GM18526 (cell line): ENCODE measurements around the gene DGKA.

ENCODE experiments used
- POLR2A ChIP-seq: IDR thresholded peaks from 3 replicates; pipeline ENCODE4 v1.6.1; 2011; ENCODE audit not compliant: insufficient read length; ENCODE audit errors: extremely low read depth

Gene DGKA

DNA sequence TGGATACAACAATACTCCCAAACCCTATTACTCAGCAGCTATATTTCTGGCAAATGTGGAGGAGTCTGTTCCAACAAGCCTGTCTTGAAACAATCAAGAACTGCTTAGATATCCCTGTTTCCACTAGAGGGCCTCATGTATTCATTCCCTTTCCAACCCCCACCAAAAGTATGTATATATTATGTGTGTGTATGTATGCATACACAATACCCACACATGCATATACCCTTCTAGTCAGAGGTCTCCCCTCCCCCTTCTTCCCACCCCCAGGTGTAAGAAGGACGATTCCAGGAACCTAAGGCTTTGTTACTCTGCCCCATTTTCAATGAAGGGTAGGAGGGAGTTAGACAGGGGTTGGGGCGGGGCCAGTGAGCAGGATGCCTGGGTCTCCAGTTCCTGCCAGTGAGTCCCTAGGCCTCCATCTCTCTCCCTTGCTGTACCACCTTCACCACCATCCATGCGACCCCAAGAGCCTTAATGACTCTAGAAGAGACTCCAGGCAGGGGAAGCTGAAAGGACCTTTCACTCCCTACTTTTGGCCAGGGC is at the start of gene DGKA:
Gene DGKA (plus strand): TSS at position 392 of the 546 bp plus-strand sequence. CDS start 5,342 bp downstream, outside the sequence.
- TF ChIP-seq POLR2A = no peak

DNA sequence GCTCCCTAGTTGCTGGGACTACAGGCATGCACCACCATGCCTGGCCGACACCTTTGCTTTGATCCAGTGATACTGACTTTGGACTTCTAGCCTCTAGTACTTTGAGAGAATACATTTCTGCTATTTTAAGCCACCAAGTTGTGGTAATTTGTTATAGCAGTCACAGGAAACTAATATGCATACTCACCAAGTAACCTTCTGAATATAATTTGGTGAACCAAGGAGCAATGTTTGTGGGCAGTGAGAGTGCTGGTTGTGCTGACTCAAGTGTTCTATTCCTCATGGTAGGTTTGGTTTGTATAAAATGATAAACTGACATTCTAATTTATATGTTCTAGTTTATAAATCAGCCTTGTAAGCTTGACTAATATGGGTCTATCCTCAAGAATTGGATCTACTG is 45.8 kb upstream of the DGKA start:
- TF ChIP-seq POLR2A = no peak

GRCh38 chr12:55891310-55891709 is 39.7 kb upstream of the DGKA start:
- TF ChIP-seq POLR2A = no peak

DNA sequence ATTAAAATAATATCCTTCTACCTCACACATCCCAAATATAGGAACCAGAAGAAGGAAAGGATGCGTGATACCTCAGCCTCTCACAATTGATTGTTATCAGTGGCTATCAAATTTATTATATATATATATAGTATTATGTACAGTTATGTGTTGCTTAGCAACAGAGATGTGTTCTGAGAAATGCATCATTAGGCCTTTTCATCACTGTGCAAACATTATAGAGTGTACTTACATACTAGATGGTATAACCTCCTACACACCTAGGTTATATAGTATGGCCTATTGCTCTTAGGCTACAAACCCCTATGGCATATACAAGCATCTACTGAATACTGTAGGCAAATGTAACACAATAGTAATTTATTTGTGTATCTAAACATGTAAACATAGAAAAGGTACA is 37.2 kb upstream of the DGKA start:
- no peak for TF ChIP-seq POLR2A

- no peak for TF ChIP-seq POLR2A
Measured at GRCh38 chr12:55899082-55899481, 31.9 kb upstream of the DGKA start.

DNA sequence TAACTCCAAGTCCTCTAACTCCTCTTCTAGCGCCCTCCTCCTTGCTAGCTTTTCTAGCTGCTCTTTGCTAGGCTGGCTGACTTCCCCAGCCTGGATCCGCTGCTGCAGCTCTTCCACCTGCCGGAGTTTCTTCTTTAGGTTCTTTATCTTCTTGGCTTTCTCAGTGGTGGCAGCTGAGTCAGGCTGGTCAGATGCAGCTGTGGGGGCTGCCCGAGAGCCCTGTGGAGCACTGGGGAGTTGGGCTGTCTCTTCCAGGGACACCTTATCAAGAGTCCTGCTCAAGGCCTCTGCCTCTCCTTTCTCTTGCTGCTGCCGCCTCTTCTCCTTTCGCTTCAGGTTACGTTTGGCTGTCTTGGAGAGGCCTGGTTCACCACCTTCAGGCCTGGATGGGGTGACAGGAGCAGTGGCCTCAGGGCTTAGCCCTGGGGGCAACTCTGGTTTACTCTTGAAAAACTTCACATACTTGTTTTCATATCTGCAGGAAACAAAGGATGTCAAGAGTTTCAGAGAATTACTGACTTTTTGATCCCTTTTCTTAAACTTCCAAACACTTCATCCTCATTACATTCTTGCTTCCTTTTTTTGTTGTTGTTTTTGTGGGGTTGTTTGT is 29.0 kb upstream of the DGKA start:
- no peak for TF ChIP-seq POLR2A

DNA sequence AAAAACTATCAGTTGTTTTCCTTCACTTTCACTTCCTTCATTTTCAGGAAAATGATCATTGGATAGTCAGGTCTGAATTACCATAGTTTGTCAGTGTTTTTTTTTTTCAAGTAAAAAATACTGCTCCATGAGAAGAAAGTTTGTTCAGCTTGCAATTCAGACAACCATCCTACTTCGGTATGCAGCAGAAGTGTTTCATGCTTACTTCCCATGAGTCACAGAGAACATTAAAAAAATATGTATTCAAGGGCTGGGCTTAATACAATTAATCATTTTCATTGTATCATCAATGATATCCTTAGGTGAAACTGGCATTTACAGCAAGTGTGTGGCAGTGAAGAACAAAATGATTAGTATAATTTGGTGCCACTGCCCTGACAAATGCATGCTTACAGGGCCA is 24.9 kb upstream of the DGKA start:
- no peak for TF ChIP-seq POLR2A

GRCh38 chr12:55908726-55909512 is 22.0 kb upstream of the DGKA start:
- no peak for TF ChIP-seq POLR2A

DNA sequence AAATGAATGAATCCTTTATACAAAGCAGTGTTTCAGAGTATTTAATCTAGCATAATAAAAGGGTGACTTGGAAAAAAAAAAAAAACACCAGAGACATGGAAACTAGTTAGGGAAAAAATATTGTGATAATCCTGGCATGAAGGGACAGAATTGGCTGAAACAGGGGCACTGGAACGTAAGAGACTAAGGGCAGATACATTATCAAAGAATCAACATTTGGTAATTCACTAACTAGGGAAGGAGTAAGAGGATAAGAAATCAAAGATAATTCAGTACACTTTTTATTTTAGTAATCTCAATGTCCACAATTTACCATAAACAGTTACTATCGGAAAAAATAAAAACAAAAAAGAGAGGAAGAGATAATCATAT is 21.5 kb upstream of the DGKA start:
- TF ChIP-seq POLR2A = no peak

DNA sequence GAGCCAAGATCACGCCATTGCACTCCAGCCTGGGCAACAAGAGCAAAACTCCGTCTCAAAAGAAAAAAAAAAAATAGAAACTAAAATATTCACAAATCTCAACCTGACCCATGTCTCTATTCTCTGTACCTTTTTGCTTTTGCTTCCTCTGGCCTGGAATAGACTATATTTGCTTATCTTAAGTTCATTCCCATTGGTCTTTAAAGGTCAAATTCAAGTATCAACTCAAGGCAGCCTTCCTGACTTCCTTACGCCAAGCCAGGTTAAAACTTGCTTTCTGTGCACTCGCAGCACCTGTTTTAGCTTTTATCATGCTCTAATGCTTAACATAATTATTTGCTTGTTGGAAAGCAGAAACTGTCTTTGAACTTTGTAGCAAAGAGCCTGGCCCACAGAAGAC is 18.1 kb upstream of the DGKA start:
- TF ChIP-seq POLR2A = no peak

DNA sequence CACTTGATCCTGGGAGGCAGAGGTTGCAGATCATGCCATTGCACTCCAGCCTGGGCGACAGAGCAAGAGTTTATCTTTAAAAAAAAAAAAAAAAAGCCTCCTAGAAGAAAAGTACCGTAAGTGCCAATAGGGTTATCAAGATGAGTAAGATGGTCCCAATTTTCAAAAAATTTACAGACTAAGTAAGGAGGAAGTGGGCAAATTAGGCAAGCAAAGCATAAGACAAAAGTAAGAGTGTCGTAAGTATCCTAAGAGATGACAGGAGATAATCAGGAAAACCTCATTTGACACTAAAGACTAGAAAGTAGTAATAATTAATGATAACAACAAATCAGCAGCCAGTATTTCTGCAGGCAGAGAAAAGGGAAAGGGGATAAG is 15.5 kb upstream of the DGKA start:
- TF ChIP-seq POLR2A = no peak

- no peak for TF ChIP-seq POLR2A
Measured at GRCh38 chr12:55922126-55922525, 8.8 kb upstream of the DGKA start.

- no peak for TF ChIP-seq POLR2A
Measured at GRCh38 chr12:55925371-55925770, 5.6 kb upstream of the DGKA start.

GRCh38 chr12:55925870-55926737 is 4.9 kb upstream of the DGKA start:
- no peak for TF ChIP-seq POLR2A

DNA sequence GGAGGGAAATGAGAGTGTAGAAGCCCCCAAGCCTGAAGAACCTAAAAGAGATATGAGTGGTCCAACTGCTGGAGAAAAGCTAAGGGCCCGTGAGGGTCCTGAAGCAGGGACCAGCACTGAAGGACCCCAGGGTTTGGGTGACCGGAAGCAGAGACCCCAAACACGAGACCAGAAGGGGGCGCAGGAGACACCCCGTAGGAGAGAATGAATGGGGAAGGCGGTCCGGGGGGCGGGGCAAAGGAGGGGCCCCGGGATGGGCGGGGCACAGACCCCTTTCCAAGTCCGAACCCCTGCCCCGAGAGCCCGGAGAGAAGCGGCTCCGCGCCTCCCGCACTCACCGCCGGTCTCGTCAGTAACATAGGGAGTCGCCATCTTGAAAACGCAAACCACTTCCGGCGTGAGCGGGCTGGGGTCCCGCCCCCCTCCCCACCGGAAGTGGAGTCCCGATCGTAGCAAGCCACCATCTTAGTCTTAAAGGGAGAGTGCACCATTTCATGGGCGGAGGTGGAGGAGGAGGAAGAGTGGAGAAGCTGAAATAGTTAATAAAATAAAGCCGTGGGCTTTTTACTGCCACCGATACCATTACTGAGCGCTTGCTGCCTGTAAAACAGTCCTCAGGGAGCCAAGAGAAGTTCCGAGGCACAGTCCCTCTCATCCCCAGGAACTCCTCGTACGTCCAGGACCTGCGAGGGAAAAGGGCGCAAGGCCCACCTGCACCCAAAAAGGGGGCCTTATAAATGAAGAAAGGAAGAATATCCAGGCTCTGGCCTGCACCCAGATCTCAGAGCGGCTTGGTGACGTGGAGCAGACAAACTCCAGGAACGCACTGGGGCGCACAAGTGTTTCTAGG is 4.0 kb upstream of the DGKA start:
- TF ChIP-seq POLR2A = peak; percentile 61
